ENCODE results near the gene NAA40. TPM values are rescaled to one million over a fixed set of nuclear protein-coding genes. Genes with fewer than 3 reads are reported as not detected.

Gene NAA40
- total and polyA plus RNA-seq, 10 of the 15 experiments (the other 5 are each of a cell fraction or from before 2014, with no cell fraction given) = 4.8 to 31.6 (median 22.2) TPM

- TF ChIP-seq ZBTB40 (IDR thresholded peaks at IDR 0.05; ENCODE audit: borderline replicate concordance) (no peak), E2F8 (IDR thresholded peaks at IDR 0.05; ENCODE audit: low read depth, partially characterized antibody) (no peak), BHLHE40 (IDR thresholded peaks at IDR 0.05; ENCODE audit: borderline replicate concordance in 1 of 2, low read depth in 2 of 2, low read length in 1 of 2) (no peak)
Measured at GRCh38 chr11:63978551-63979239, 39.9 kb downstream of the NAA40 start (continued).

GRCh38 chr11:63979426-63979825, 40.6 kb downstream of the NAA40 start:
- POLR2A ChIA-PET = interaction anchor here (0.7 kb wide), 1 partner anchor 27 kb away, joined by 5 read pairs; no protein-coding TSS in a partner anchor
- Histone ChIP-seq H3K27ac (ENCODE audit: control insufficient read depth, insufficient read depth) (no peak overlapping the region), H3K9ac (ENCODE audit: control insufficient read depth, insufficient read depth, low read length) (no peak overlapping the region), H2AFZ (ENCODE audit: control insufficient read depth, low read depth, low read length) (no peak overlapping the region), H3K4me1 (ENCODE audit: control insufficient read depth, insufficient read depth, low read length) (peaks cover 12% of the 10 kb centered on the region), H3K36me3 (ENCODE audit: control insufficient read depth in 2 of 2, insufficient read depth in 2 of 2, low read length in 1 of 2) (peaks cover 5 to 10% of the 10 kb centered on the region in 2 experiments), H3K9me3 (replicated peaks; ENCODE audit: control insufficient read depth, insufficient read depth, low read length) (no peaks in the 10 kb centered on the region), H3K4me2 (ENCODE audit: control insufficient read depth, insufficient read depth) (no peak overlapping the region), H3K4me3 (no peak overlapping the region), H4K20me1 (ENCODE audit: control insufficient read depth, insufficient read depth) (no peaks in the 10 kb centered on the region), H3K27me3 (replicated peaks in 1 of 2; ENCODE audit: control insufficient read depth in 2 of 2, insufficient read depth in 2 of 2, low read length in 1 of 2) (no peaks in the 10 kb centered on the region), H3K79me2 (ENCODE audit: control insufficient read depth, insufficient read depth, low read length) (peaks cover 44% of the 10 kb centered on the region)
- DNase-seq (ENCODE audit: low read depth, low spot score) = no peak
- RAD21 ChIA-PET (ENCODE audit: unreplicated experiment) = no interaction called here
- intact Hi-C loops (cut with micrococcal nuclease; ENCODE audit: unreplicated experiment) = no loop called here
- in situ Hi-C loops (cut with MboI) = no loop called here
- ATAC-seq = no peak
- 93% methylated on average over 5 of the region's 5 CpGs for WGBS (ENCODE audit: insufficient coverage, insufficient replicate concordance, low lambda C conversion rate, missing lambda C conversion rate)
- no peak for FAIRE-seq
- CTCF ChIA-PET = no interaction called here
- SMC1A ChIA-PET (ENCODE audit: uncharacterized antibody, unreplicated experiment) = no interaction called here
- no TSS peak for BruUV-seq (replicated peaks)
- TF ChIP-seq IRF4 (IDR thresholded peaks at IDR 0.05; ENCODE audit: low read depth, low read length) = no peak
- no peak for TF ChIP-seq IKZF2 (IDR thresholded peaks at IDR 0.05)
- no peak for TF ChIP-seq HDGF (IDR thresholded peaks at IDR 0.05)
- TF ChIP-seq MTA2 (IDR thresholded peaks at IDR 0.05; ENCODE audit: low read depth) = no peak
- TF ChIP-seq NR2F1 (conservative IDR thresholded peaks at IDR 0.05) = no peak
- TF ChIP-seq PML (IDR thresholded peaks at IDR 0.05; ENCODE audit: low read length) = no peak
- no peak for TF ChIP-seq IKZF1 (conservative IDR thresholded peaks at IDR 0.05)
- no peak for TF ChIP-seq ZNF592 (IDR thresholded peaks at IDR 0.05)

Data from GM12878 (cell line).